IPS DF 6.9 (cell line): ENCODE measurements around the gene EPHB3.
"Not testable (repeated sequence)": the region's sequence is repeated elsewhere in the genome, so short reads cannot be mapped to it uniquely, and the experiment has no call there.

Experiments
- DNase-seq: peaks from one replicate; pipeline ENCODE4 v3.0.0-alpha.2; 2013; ENCODE audit warnings: low read depth, low spot score
- H3K27ac ChIP-seq: one replicate; pipeline ENCODE4 v1.5.1; 2013; ENCODE audit warnings: low read length, control low read depth
- H3K27me3 ChIP-seq: 2 replicates; pipeline ENCODE4 v1.6.1; 2013; ENCODE audit warnings: mild to moderate bottlenecking, low read length; ENCODE audit not compliant: control insufficient read depth, insufficient read depth
- H3K36me3 ChIP-seq: 2 replicates; pipeline ENCODE4 v1.6.1; 2013; ENCODE audit warnings: low read length; ENCODE audit not compliant: control insufficient read depth, insufficient read depth
- H3K4me1 ChIP-seq: 2 replicates; pipeline ENCODE4 v1.6.1; 2013; ENCODE audit warnings: low read length; ENCODE audit not compliant: control insufficient read depth, insufficient read depth
- H3K4me3 ChIP-seq: 2 replicates; pipeline ENCODE4 v1.5.1; 2013; ENCODE audit warnings: mild to moderate bottlenecking, low read length
- H3K9me3 ChIP-seq: 2 replicates; pipeline ENCODE4 v1.6.1; 2013; ENCODE audit warnings: low read length, inconsistent platforms; ENCODE audit not compliant: control insufficient read depth, insufficient read depth
- WGBS: extraction: QIAGEN DNeasy Blood & Tissue Kit; methylation state at CpG from one replicate; pipeline ENCODE4 v1.1.7; 2013; ENCODE audit warnings: mixed read lengths, missing lambda C conversion rate; ENCODE audit not compliant: insufficient read length, insufficient coverage; 5-methylcytosine and 5-hydroxymethylcytosine counted together

EPHB3 gene

GRCh38 chr3:184610245-184610871 lies 48.8 kb downstream of the EPHB3 start:
- no peak overlapping the region for H3K4me3 ChIP-seq
- H3K27me3 ChIP-seq: peaks cover 19% of the 10 kb centered on the region; the same call in 1 of the 2 replicates
- no peaks in the 10 kb centered on the region for H3K4me1 ChIP-seq
- no peak for DNase-seq
- H3K36me3 ChIP-seq: no peaks in the 10 kb centered on the region
- no CpG with 5 or more reads among the region's 6 CpGs for WGBS
- no peak overlapping the region for H3K27ac ChIP-seq
- H3K9me3 ChIP-seq: no peaks in the 10 kb centered on the region

- Histone ChIP-seq H3K4me3 (no peak overlapping the region), H3K27ac (no peak overlapping the region), H3K36me3 (no peaks in the 10 kb centered on the region), H3K4me1 (no peaks in the 10 kb centered on the region), H3K9me3 (no peaks in the 10 kb centered on the region), H3K27me3 (peaks cover 10% of the 10 kb centered on the region; the same call in 1 of the 2 replicates)
- no peak for DNase-seq
- WGBS: no CpG with 5 or more reads among the region's 8 CpGs
Observed at GRCh38 chr3:184611607-184612281, 50.2 kb downstream of the EPHB3 start.

- H3K36me3 ChIP-seq: no peaks in the 10 kb centered on the region
- H3K4me1 ChIP-seq: no peaks in the 10 kb centered on the region
- no peak overlapping the region for H3K27ac ChIP-seq
- WGBS: no CpG with 5 or more reads among the region's 1 CpG
- H3K4me3 ChIP-seq: no peak overlapping the region
- no peaks in the 10 kb centered on the region for H3K27me3 ChIP-seq
- DNase-seq: no peak
- H3K9me3 ChIP-seq: no peaks in the 10 kb centered on the region
Observed at GRCh38 chr3:184615396-184615795, 53.8 kb downstream of the EPHB3 start.

- H3K4me3 ChIP-seq: no peak overlapping the region
- no peaks in the 10 kb centered on the region for H3K9me3 ChIP-seq
- no peaks in the 10 kb centered on the region for H3K27me3 ChIP-seq
- no peaks in the 10 kb centered on the region for H3K4me1 ChIP-seq
- no peak for DNase-seq
- WGBS: no CpG with 5 or more reads among the region's 5 CpGs
- H3K27ac ChIP-seq: no peak overlapping the region
- H3K36me3 ChIP-seq: no peaks in the 10 kb centered on the region
Observed at GRCh38 chr3:184616436-184616835, 54.9 kb downstream of the EPHB3 start.

- not testable (repeated sequence) for H3K27me3 ChIP-seq, H3K36me3 ChIP-seq, H3K4me1 ChIP-seq, H3K9me3 ChIP-seq, H3K4me3 ChIP-seq, DNase-seq, H3K27ac ChIP-seq
- WGBS: no CpG with 5 or more reads among the region's 4 CpGs
Observed at GRCh38 chr3:184617306-184617705, 55.7 kb downstream of the EPHB3 start.

GRCh38 chr3:184618811-184619210 lies 57.2 kb downstream of the EPHB3 start:
- Histone ChIP-seq H3K4me1 (no peaks in the 10 kb centered on the region), H3K36me3 (no peaks in the 10 kb centered on the region), H3K9me3 (no peaks in the 10 kb centered on the region), H3K27ac (no peak overlapping the region), H3K4me3 (no peak overlapping the region), H3K27me3 (no peaks in the 10 kb centered on the region)
- DNase-seq: no peak
- no CpG with 5 or more reads among the region's 7 CpGs for WGBS

GRCh38 chr3:184619369-184619768 lies 57.8 kb downstream of the EPHB3 start:
- WGBS: no CpG with 5 or more reads among the region's 3 CpGs
- no peaks in the 10 kb centered on the region for H3K9me3 ChIP-seq

GRCh38 chr3:184619787-184620430 lies 58.3 kb downstream of the EPHB3 start:
- no peaks in the 10 kb centered on the region for H3K9me3 ChIP-seq
- no CpG with 5 or more reads among the region's 6 CpGs for WGBS
- no peak overlapping the region for H3K4me3 ChIP-seq
- no peaks in the 10 kb centered on the region for H3K27me3 ChIP-seq
- H3K4me1 ChIP-seq: no peaks in the 10 kb centered on the region
- H3K36me3 ChIP-seq: no peaks in the 10 kb centered on the region
- no peak overlapping the region for H3K27ac ChIP-seq
- DNase-seq: no peak

More at GRCh38 chr3:184619369-184619768, 57.8 kb downstream of the EPHB3 start:
- no peak for DNase-seq
- no peaks in the 10 kb centered on the region for H3K36me3 ChIP-seq
- no peaks in the 10 kb centered on the region for H3K27me3 ChIP-seq
- no peak overlapping the region for H3K27ac ChIP-seq
- no peaks in the 10 kb centered on the region for H3K4me1 ChIP-seq
- H3K4me3 ChIP-seq: no peak overlapping the region

- Histone ChIP-seq H3K36me3 (no peaks in the 10 kb centered on the region), H3K9me3 (no peaks in the 10 kb centered on the region), H3K27ac (no peak overlapping the region), H3K27me3 (no peaks in the 10 kb centered on the region), H3K4me3 (no peak overlapping the region), H3K4me1 (no peaks in the 10 kb centered on the region)
- WGBS: no CpG with 5 or more reads among the region's 7 CpGs
- DNase-seq: no peak
Observed at GRCh38 chr3:184620475-184621119, 59.0 kb downstream of the EPHB3 start.

GRCh38 chr3:184622156-184622555 lies 60.6 kb downstream of the EPHB3 start:
- not testable (repeated sequence) for H3K4me1 ChIP-seq, DNase-seq, H3K9me3 ChIP-seq, H3K36me3 ChIP-seq, H3K4me3 ChIP-seq, H3K27ac ChIP-seq, H3K27me3 ChIP-seq
- no CpG with 5 or more reads among the region's 13 CpGs for WGBS
